Neural progenitor cell (in vitro differentiated cells): Measurements from ENCODE around the gene RGS9. TPM values are rescaled to one million over a fixed set of nuclear protein-coding genes. Genes with fewer than 3 reads are reported as not detected.
"Not testable (repeated sequence)": the region's sequence is repeated elsewhere in the genome, so short reads cannot be mapped to it uniquely, and the experiment has no call there.

Experiments
- DNase-seq: peaks from one replicate; pipeline ENCODE4 v3.0.0-alpha.2; 2016; ENCODE audit warnings: low spot score
- H2AFZ ChIP-seq: fragments of 200-600 bp; sonication (generic); replicated peaks from 2 replicates; pipeline ENCODE4 v1.6.1; 2016; ENCODE audit warnings: antibody characterized with exemption
- H3F3A ChIP-seq: fragments of 200-600 bp; sonication (generic); 2 replicates; pipeline ENCODE4 v1.6.1; 2016; ENCODE audit warnings: antibody characterized with exemption, low read depth
- H3K27ac ChIP-seq: fragments of 200-600 bp; sonication (generic); 2 replicates; pipeline ENCODE4 v1.5.1; 2016; ENCODE audit warnings: mild to moderate bottlenecking
- H3K27me3 ChIP-seq: fragments of 200-600 bp; sonication (generic); 2 replicates; pipeline ENCODE4 v1.6.1; 2016; ENCODE audit warnings: mild to moderate bottlenecking, moderate library complexity
- H3K36me3 ChIP-seq: fragments of 200-600 bp; sonication (generic); 2 replicates; pipeline ENCODE4 v1.5.1; 2016
- H3K4me1 ChIP-seq: fragments of 200-600 bp; sonication (generic); 2 replicates; pipeline ENCODE4 v1.6.1; 2016; ENCODE audit warnings: mixed run types
- H3K4me2 ChIP-seq: fragments of 200-600 bp; sonication (generic); 2 replicates; pipeline ENCODE4 v1.6.1; 2016
- H3K4me3 ChIP-seq: fragments of 200-600 bp; sonication (generic); 2 replicates; pipeline ENCODE4 v1.5.1; 2016
- H3K79me2 ChIP-seq: fragments of 200-600 bp; sonication (generic); 2 replicates; pipeline ENCODE4 v1.6.1; 2016; ENCODE audit warnings: low read depth
- H3K9ac ChIP-seq: fragments of 200-600 bp; sonication (generic); 2 replicates; pipeline ENCODE4 v1.6.1; 2016
- H3K9me3 ChIP-seq: fragments of 200-600 bp; sonication (generic); 2 replicates; pipeline ENCODE4 v1.5.1; 2016; ENCODE audit warnings: low read depth
- H4K20me1 ChIP-seq: fragments of 200-600 bp; sonication (generic); 2 replicates; pipeline ENCODE4 v1.6.1; 2016; ENCODE audit warnings: low read depth
- H3K27ac Mint-ChIP-seq: 3 replicates; pipeline ENCODE4 v1.8.0; 2021; ENCODE audit warnings: mixed read lengths
- H3K27me3 Mint-ChIP-seq: 2 replicates; pipeline ENCODE4 v1.8.0; 2022; ENCODE audit warnings: low read depth, mild to moderate bottlenecking, inconsistent platforms, moderate library complexity, mixed read lengths; ENCODE audit not compliant: insufficient read depth
- H3K36me3 Mint-ChIP-seq: 3 replicates; pipeline ENCODE4 v1.8.0; 2021; ENCODE audit warnings: mixed read lengths
- H3K4me1 Mint-ChIP-seq: 3 replicates; pipeline ENCODE4 v1.8.0; 2021; ENCODE audit warnings: mixed read lengths
- H3K4me3 Mint-ChIP-seq: 3 replicates; pipeline ENCODE4 v1.8.0; 2021; ENCODE audit warnings: mild to moderate bottlenecking, moderate library complexity, mixed read lengths
- H3K9me3 Mint-ChIP-seq: 3 replicates; pipeline ENCODE4 v1.8.0; 2020; ENCODE audit warnings: mixed read lengths
- EZH2 ChIP-seq: fragments of 200-600 bp; sonication (generic); IDR thresholded peaks from 2 replicates; pipeline ENCODE4 v1.6.1; 2017; ENCODE audit warnings: antibody characterized with exemption, mild to moderate bottlenecking, moderate library complexity
- EZH2phosphoT487 ChIP-seq: fragments of 200-600 bp; sonication (generic); IDR thresholded peaks from 2 replicates; pipeline ENCODE4 v1.6.1; 2017; ENCODE audit warnings: antibody characterized with exemption
- total RNA-seq: library from RNA; depleted of rRNA; stranded (reverse); fragments of >200 nt; gene quantifications from 2 replicates; pipeline ENCODE4 v1.2.3, GENCODE V29; 2015; ENCODE audit warnings: low replicate concordance
- TF ChIP-seq, protein P1 (sequence below): fragments of 200-600 bp; sonication (generic); IDR thresholded peaks from 2 replicates; pipeline ENCODE4 v1.5.1; 2017; ENCODE audit warnings: antibody characterized with exemption, mild to moderate bottlenecking

The RGS9 gene
- total RNA-seq, 1 donor from 2014 or later = 7.9 TPM

DNA sequence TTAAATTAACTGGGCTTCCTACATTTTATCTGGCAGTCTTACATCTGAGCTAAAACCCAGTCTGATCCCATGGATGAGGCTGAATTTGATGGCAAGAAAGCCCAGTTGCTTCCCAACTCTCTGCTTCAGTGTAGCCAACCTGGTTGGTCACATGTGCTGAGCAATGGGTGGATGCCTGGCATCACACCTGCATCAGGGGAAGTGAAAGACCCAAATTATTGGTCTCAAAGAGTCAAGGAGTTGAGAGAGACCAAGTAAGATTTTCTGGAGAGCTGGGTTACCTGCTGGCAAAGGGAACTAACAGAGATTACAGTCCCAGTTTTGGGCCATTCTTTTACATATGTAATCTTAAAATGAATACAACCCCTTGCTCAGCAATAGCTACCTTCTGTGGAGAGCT lies 38.8 kb downstream of the RGS9 start:
- Mint-ChIP-seq H3K27me3 (peaks cover 5% of the 10 kb centered on the region), H3K4me1 (peaks cover 36% of the 10 kb centered on the region), H3K4me3 (no peak overlapping the region), H3K9me3 (peaks cover 3% of the 10 kb centered on the region), H3K27ac (no peak overlapping the region), H3K36me3 (no peaks in the 10 kb centered on the region)
- H4K20me1 ChIP-seq = no peaks in the 10 kb centered on the region
- no peaks in the 10 kb centered on the region for H3K36me3 ChIP-seq
- no peaks in the 10 kb centered on the region for H3K27me3 ChIP-seq
- no peaks in the 10 kb centered on the region for H3K9me3 ChIP-seq
- H3K4me2 ChIP-seq = no peak overlapping the region
- H3K27ac ChIP-seq = no peak overlapping the region
- no peaks in the 10 kb centered on the region for H3F3A ChIP-seq
- no peak overlapping the region for H2AFZ ChIP-seq
- TF ChIP-seq EZH2 = no peak
- TF ChIP-seq, protein P1, sequence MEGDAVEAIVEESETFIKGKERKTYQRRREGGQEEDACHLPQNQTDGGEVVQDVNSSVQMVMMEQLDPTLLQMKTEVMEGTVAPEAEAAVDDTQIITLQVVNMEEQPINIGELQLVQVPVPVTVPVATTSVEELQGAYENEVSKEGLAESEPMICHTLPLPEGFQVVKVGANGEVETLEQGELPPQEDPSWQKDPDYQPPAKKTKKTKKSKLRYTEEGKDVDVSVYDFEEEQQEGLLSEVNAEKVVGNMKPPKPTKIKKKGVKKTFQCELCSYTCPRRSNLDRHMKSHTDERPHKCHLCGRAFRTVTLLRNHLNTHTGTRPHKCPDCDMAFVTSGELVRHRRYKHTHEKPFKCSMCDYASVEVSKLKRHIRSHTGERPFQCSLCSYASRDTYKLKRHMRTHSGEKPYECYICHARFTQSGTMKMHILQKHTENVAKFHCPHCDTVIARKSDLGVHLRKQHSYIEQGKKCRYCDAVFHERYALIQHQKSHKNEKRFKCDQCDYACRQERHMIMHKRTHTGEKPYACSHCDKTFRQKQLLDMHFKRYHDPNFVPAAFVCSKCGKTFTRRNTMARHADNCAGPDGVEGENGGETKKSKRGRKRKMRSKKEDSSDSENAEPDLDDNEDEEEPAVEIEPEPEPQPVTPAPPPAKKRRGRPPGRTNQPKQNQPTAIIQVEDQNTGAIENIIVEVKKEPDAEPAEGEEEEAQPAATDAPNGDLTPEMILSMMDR = no peak
- DNase-seq = no peak
- no peak overlapping the region for H3K9ac ChIP-seq
- H3K79me2 ChIP-seq = no peaks in the 10 kb centered on the region
- H3K4me3 ChIP-seq = no peak overlapping the region
- H3K4me1 ChIP-seq = peaks cover 12% of the 10 kb centered on the region

DNA sequence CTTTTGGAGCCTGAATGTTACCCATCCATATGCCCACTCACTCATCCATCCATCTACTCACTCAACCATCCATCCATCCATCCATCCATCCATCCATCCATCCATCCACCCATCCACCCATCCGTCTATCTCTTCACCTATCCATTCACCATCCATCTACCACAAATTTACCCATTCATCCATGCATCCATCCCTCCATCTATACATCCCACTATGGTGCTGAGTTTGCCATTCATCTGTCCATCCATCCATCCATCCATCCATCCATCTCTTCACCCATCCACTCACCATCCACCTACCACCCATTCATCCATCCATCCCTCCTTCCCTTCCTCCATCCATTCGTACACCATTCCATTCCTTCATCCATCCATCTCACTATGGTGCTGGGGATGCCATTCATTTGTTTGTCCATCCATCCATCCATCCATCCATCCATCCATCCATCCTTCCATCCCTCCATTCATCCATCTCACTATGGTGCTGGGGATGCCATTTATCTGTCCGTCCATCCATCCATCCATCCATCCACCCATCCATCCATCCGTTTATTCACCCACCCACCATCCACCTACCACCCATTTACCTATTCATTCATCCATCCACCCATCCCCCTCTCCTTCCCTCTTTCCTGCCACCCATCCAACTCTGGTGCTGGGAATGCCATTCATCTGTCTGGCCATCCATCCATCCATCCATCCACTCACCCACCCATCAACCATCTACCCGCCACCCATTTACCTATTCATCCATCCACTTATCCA lies 39.7 kb downstream of the RGS9 start:
- no peaks in the 10 kb centered on the region for H3K79me2 ChIP-seq
- H3K9me3 ChIP-seq = no peaks in the 10 kb centered on the region
- H4K20me1 ChIP-seq = no peaks in the 10 kb centered on the region
- no peaks in the 10 kb centered on the region for H3K36me3 ChIP-seq
- H3K4me1 ChIP-seq = peaks cover 12% of the 10 kb centered on the region
- Mint-ChIP-seq H3K27me3 (peaks cover 5% of the 10 kb centered on the region), H3K4me3 (no peak overlapping the region), H3K4me1 (peaks cover 36% of the 10 kb centered on the region), H3K27ac (no peak overlapping the region), H3K9me3 (peaks cover 3% of the 10 kb centered on the region), H3K36me3 (no peaks in the 10 kb centered on the region)
- no peak overlapping the region for H3K4me3 ChIP-seq
- no peaks in the 10 kb centered on the region for H3F3A ChIP-seq
- no peak overlapping the region for H3K4me2 ChIP-seq
- DNase-seq = no peak
- H2AFZ ChIP-seq = no peak overlapping the region
- H3K27ac ChIP-seq = no peak overlapping the region
- H3K9ac ChIP-seq = no peak overlapping the region
- no peaks in the 10 kb centered on the region for H3K27me3 ChIP-seq
- TF ChIP-seq EZH2 (no peak), EZH2phosphoT487 (no peak)
- TF ChIP-seq, protein P1 = no peak

DNA sequence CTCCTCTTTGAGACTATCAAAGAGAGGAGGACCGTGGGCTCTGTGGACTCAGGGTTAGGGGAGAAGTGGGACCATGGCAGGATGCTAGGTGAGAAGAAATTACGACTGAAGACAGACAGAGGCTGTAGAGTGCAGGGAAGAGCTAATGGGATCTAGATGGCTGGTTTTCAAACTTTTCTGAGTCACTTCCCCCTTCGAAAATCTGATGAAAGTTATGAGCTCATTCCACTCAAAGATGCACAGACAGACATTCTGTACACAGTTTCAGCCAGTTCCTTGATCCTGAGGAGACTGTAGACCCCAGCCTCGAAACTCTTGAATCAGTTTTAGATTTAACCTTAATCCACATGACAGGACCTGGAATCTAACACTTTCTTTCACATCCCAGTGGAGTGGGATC lies 40.7 kb downstream of the RGS9 start:
- no peak for TF ChIP-seq EZH2
- no peak overlapping the region for H3K4me3 ChIP-seq
- peaks cover 38% of the 10 kb centered on the region for H3K4me1 Mint-ChIP-seq

DNA sequence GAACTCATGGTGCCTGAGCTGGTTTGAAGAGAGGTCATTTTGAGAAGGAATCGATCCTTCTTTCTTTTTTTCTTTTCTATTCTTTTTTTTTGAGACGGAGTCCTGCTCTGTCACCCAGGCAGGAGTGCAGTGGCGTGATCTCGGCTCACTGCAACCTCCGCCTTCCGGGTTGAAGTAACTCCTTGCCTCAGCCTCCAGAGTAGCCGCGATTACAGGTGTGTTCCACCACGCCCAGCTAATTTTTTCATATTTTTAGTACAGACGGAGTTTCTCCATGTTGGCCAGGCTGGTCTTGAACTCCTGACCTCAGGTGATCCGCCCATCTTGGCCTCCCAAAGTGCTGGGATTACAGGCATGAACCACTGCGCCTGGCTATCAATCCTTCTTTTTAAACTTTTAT lies 43.1 kb downstream of the RGS9 start:
- Mint-ChIP-seq H3K4me1 (peaks cover 56% of the 10 kb centered on the region), H3K27ac (peak overlapping the region; percentile 96)
- not testable (repeated sequence) for H3K4me3 ChIP-seq, H3K27ac ChIP-seq, H3K4me2 ChIP-seq, H3K36me3 ChIP-seq, H2AFZ ChIP-seq, H4K20me1 ChIP-seq, H3K9me3 Mint-ChIP-seq, H3K9me3 ChIP-seq, H3K9ac ChIP-seq, H3F3A ChIP-seq, H3K27me3 ChIP-seq, H3K36me3 Mint-ChIP-seq, H3K27me3 Mint-ChIP-seq, DNase-seq, H3K79me2 ChIP-seq, H3K4me3 Mint-ChIP-seq
- peaks cover 31% of the 10 kb centered on the region for H3K4me1 ChIP-seq

More for the DNA sequence above, 40.7 kb downstream of the RGS9 start:
- H2AFZ ChIP-seq = no peak overlapping the region
- no peak overlapping the region for H3K9ac ChIP-seq
- peaks cover 12% of the 10 kb centered on the region for H3K4me1 ChIP-seq
- Mint-ChIP-seq H3K4me3 (no peak overlapping the region), H3K27me3 (peaks cover 5% of the 10 kb centered on the region), H3K36me3 (no peaks in the 10 kb centered on the region), H3K9me3 (peaks cover 3% of the 10 kb centered on the region), H3K27ac (peak overlapping the region; percentile 87)
- H3K36me3 ChIP-seq = no peaks in the 10 kb centered on the region
- no peaks in the 10 kb centered on the region for H4K20me1 ChIP-seq
- H3K27ac ChIP-seq = no peak overlapping the region
- H3F3A ChIP-seq = no peaks in the 10 kb centered on the region
- no peaks in the 10 kb centered on the region for H3K79me2 ChIP-seq
- H3K4me2 ChIP-seq = no peak overlapping the region
- no peak for DNase-seq
- H3K27me3 ChIP-seq = no peaks in the 10 kb centered on the region
- H3K9me3 ChIP-seq = no peaks in the 10 kb centered on the region

DNA sequence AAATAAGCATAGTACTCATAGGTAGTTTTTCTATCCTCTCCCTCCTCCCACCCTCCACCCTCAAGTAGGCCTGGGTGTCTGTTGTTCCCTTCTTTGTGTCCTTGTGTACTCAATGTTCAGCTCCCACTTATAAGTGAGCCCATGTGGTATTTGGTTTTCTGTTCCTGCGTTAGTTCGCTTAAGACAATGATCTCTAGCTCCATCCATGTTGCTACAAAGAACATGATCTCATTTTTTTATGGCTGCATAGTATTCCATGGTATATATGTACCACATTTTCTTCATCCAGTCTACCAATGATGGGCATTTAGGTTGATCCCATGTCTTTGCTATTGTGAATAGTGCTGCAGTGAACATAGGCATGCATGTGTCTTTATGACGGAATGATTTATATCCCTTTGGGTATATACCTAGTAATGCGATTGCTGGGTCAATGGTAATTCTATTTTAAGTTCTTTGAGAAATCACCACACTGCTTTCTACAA lies 43.6 kb downstream of the RGS9 start:
- peaks cover 36% of the 10 kb centered on the region for H3K4me1 ChIP-seq
- not testable (repeated sequence) for H3K9ac ChIP-seq, H3K4me3 ChIP-seq, H3K9me3 Mint-ChIP-seq, H4K20me1 ChIP-seq, H3K27ac ChIP-seq, H3K9me3 ChIP-seq, DNase-seq, H3K36me3 Mint-ChIP-seq, H3K4me3 Mint-ChIP-seq, H3F3A ChIP-seq, H3K27me3 ChIP-seq, H3K27me3 Mint-ChIP-seq, H3K4me2 ChIP-seq, H3K79me2 ChIP-seq, H3K36me3 ChIP-seq, H2AFZ ChIP-seq
- H3K4me1 Mint-ChIP-seq = peaks cover 61% of the 10 kb centered on the region
- peak overlapping the region; percentile 73 for H3K27ac Mint-ChIP-seq
